HepG2 (cell line): ENCODE data around the gene RYR2.

Experiments used
- REL ChIP-seq: sonication (generic); formaldehyde crosslinking; conservative IDR thresholded peaks from 2 replicates; pipeline ENCODE4 v1.8.0; 2022; ENCODE audit warnings: mild to moderate bottlenecking, missing genetic modification reagents, moderate library complexity
- RELA ChIP-seq: sonication (generic); formaldehyde crosslinking; IDR thresholded peaks from 2 replicates; pipeline ENCODE4 v1.4.0; 2020; ENCODE audit warnings: missing genetic modification reagents
- SRF ChIP-seq: IDR thresholded peaks from 2 replicates; pipeline ENCODE4 v1.6.1; 2011; ENCODE audit warnings: mild to moderate bottlenecking, low read depth, low read length, moderate library complexity
- ZFP1 ChIP-seq: IDR thresholded peaks from 2 replicates; pipeline ENCODE4 v1.6.1; 2016
- ZMYM2 ChIP-seq: sonication (generic); formaldehyde crosslinking; IDR thresholded peaks from 2 replicates; pipeline ENCODE4 v1.8.0; 2022; ENCODE audit warnings: mild to moderate bottlenecking, missing genetic modification reagents

DNA sequence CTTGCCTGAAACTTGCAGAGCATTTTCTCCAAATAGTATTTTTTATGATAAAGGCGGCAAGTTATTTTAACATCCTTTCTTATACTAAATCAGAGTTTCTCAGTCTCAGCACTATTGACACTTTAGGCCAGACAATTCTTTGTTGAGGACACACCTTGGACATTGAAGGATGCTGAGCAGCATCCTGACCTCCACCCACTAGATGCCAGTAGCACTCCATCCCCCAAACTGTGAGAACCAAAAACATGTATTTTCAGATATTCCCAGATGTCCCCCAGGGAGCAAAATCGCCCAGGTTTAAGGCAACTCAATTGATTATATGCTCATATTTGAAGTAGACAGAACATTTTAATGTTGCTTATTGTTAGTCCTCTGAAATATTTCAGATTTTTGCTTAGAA is 549.4 kb downstream of the RYR2 start:
- no peak for TF ChIP-seq RELA (CRISPR knock-in tag)
- no peak for TF ChIP-seq ZMYM2 (CRISPR knock-in tag)
- TF ChIP-seq SRF = no peak
- no peak for TF ChIP-seq REL (CRISPR knock-in tag)
- no peak for TF ChIP-seq ZFP1 (CRISPR knock-in tag)
